Nephron progenitor cell (in vitro differentiated cells): ENCODE results near the gene ANKRD44.

Source experiments
- DNase-seq: peaks from one replicate; pipeline ENCODE4 v3.0.0; 2021
- H3K27ac Mint-ChIP-seq: 2 replicates; pipeline ENCODE4 v1.8.0; 2021; ENCODE audit warnings: mild to moderate bottlenecking, moderate library complexity, mixed read lengths
- H3K27me3 Mint-ChIP-seq: 2 replicates; pipeline ENCODE4 v1.8.0; 2021; ENCODE audit warnings: mild to moderate bottlenecking, low read depth, mixed read lengths; ENCODE audit not compliant: poor library complexity
- H3K36me3 Mint-ChIP-seq: 2 replicates; pipeline ENCODE4 v1.8.0; 2021; ENCODE audit warnings: low read depth, mixed read lengths
- H3K4me1 Mint-ChIP-seq: 2 replicates; pipeline ENCODE4 v1.8.0; 2021; ENCODE audit warnings: mixed read lengths
- H3K4me3 Mint-ChIP-seq: 2 replicates; pipeline ENCODE4 v1.8.0; 2021; ENCODE audit warnings: mild to moderate bottlenecking, moderate library complexity, mixed read lengths
- H3K9me3 Mint-ChIP-seq: 2 replicates; pipeline ENCODE4 v1.8.0; 2021; ENCODE audit warnings: mild to moderate bottlenecking, moderate library complexity, mixed read lengths
- CTCF ChIP-seq: fragments of 200-600 bp; sonication (generic); IDR thresholded peaks from 2 replicates; pipeline ENCODE4 v1.5.0; 2021; ENCODE audit warnings: antibody characterized with exemption

The ANKRD44 gene

GRCh38 chr2:197077336-197077735, 233.2 kb downstream of the ANKRD44 start:
- DNase-seq = no peak
- peaks cover 13% of the 10 kb centered on the region for H3K27me3 Mint-ChIP-seq
- H3K4me3 Mint-ChIP-seq = no peak overlapping the region
- TF ChIP-seq CTCF = no peak
- H3K9me3 Mint-ChIP-seq = no peaks in the 10 kb centered on the region
- no peaks in the 10 kb centered on the region for H3K36me3 Mint-ChIP-seq
- peaks cover 11% of the 10 kb centered on the region for H3K4me1 Mint-ChIP-seq
- no peak overlapping the region for H3K27ac Mint-ChIP-seq

GRCh38 chr2:197076652-197077051, 233.9 kb downstream of the ANKRD44 start:
- H3K4me3 Mint-ChIP-seq = no peak overlapping the region
- peaks cover 16% of the 10 kb centered on the region for H3K27me3 Mint-ChIP-seq
- DNase-seq = no peak
- H3K36me3 Mint-ChIP-seq = no peaks in the 10 kb centered on the region
- H3K27ac Mint-ChIP-seq = no peak overlapping the region
- peaks cover 11% of the 10 kb centered on the region for H3K4me1 Mint-ChIP-seq
- no peak for TF ChIP-seq CTCF
- H3K9me3 Mint-ChIP-seq = no peaks in the 10 kb centered on the region

GRCh38 chr2:197075754-197076337, 234.7 kb downstream of the ANKRD44 start:
- Mint-ChIP-seq H3K36me3 (no peaks in the 10 kb centered on the region), H3K27ac (no peak overlapping the region), H3K4me3 (no peak overlapping the region), H3K27me3 (peaks cover 21% of the 10 kb centered on the region), H3K9me3 (no peaks in the 10 kb centered on the region), H3K4me1 (peaks cover 6% of the 10 kb centered on the region)
- peak; percentile 15 for DNase-seq
- peak; percentile 42 for TF ChIP-seq CTCF

- H3K4me3 Mint-ChIP-seq = no peak overlapping the region
- H3K27me3 Mint-ChIP-seq = peaks cover 21% of the 10 kb centered on the region
- DNase-seq = no peak
Measured at GRCh38 chr2:197075281-197075680, 235.3 kb downstream of the ANKRD44 start.

GRCh38 chr2:197073701-197074433, 236.7 kb downstream of the ANKRD44 start:
- Mint-ChIP-seq H3K36me3 (no peaks in the 10 kb centered on the region), H3K27me3 (peaks cover 21% of the 10 kb centered on the region), H3K4me3 (no peak overlapping the region), H3K9me3 (no peaks in the 10 kb centered on the region), H3K4me1 (no peaks in the 10 kb centered on the region), H3K27ac (no peak overlapping the region)
- DNase-seq = no peak
- TF ChIP-seq CTCF = no peak

More at GRCh38 chr2:197075281-197075680, 235.3 kb downstream of the ANKRD44 start:
- TF ChIP-seq CTCF = no peak
- H3K36me3 Mint-ChIP-seq = no peaks in the 10 kb centered on the region
- H3K4me1 Mint-ChIP-seq = peaks cover under 1% of the 10 kb centered on the region
- no peak overlapping the region for H3K27ac Mint-ChIP-seq
- H3K9me3 Mint-ChIP-seq = no peaks in the 10 kb centered on the region

- H3K4me1 Mint-ChIP-seq = no peaks in the 10 kb centered on the region
- no peak for DNase-seq
- H3K9me3 Mint-ChIP-seq = no peaks in the 10 kb centered on the region
- no peak overlapping the region for H3K27ac Mint-ChIP-seq
- H3K4me3 Mint-ChIP-seq = no peak overlapping the region
- TF ChIP-seq CTCF = no peak
- peaks cover 21% of the 10 kb centered on the region for H3K27me3 Mint-ChIP-seq
- no peaks in the 10 kb centered on the region for H3K36me3 Mint-ChIP-seq
Measured at GRCh38 chr2:197073270-197073669, 237.3 kb downstream of the ANKRD44 start.
